CD4-positive, alpha-beta T cell treated with Interleukin-17A for 4 hours (primary cell): ENCODE data around the gene GPR68.

Experiments
- DNase-seq: peaks from one replicate; pipeline ENCODE4 v3.0.0-alpha.2; 2020; ENCODE audit warnings: mixed read lengths

The GPR68 gene

GRCh38 chr14:91244501-91244901 lies at the start of gene GPR68:
Gene GPR68 (minus strand): TSS chr14:91244704. CDS start chr14:91235050, 9,654 bp downstream.
- DNase-seq, result peak; percentile 63

GRCh38 chr14:91294153-91294552 lies 49.6 kb upstream of the GPR68 start:
- no peak for DNase-seq

- DNase-seq, result no peak
These were observed 48.8 kb upstream of the GPR68 start for GRCh38 chr14:91293281-91293680.

GRCh38 chr14:91292491-91292890 lies 48.0 kb upstream of the GPR68 start:
- DNase-seq, result no peak

GRCh38 chr14:91291786-91292405 lies 47.4 kb upstream of the GPR68 start:
- DNase-seq, result no peak

- DNase-seq, result no peak
These were observed 46.5 kb upstream of the GPR68 start for GRCh38 chr14:91290986-91291385.

GRCh38 chr14:91289464-91289863 lies 45.0 kb upstream of the GPR68 start:
- no peak for DNase-seq

GRCh38 chr14:91288876-91289275 lies 44.4 kb upstream of the GPR68 start:
- no peak for DNase-seq

- DNase-seq, result peak; percentile 89
These were observed 42.0 kb upstream of the GPR68 start for GRCh38 chr14:91286530-91286937.

GRCh38 chr14:91284791-91285548 lies 40.5 kb upstream of the GPR68 start:
- DNase-seq, result no peak

GRCh38 chr14:91284146-91284790 lies 39.8 kb upstream of the GPR68 start:
- DNase-seq, result no peak

GRCh38 chr14:91283666-91284065 lies 39.2 kb upstream of the GPR68 start:
- no peak for DNase-seq

GRCh38 chr14:91282954-91283645 lies 38.6 kb upstream of the GPR68 start:
- DNase-seq, result no peak

GRCh38 chr14:91281346-91281745 lies 36.8 kb upstream of the GPR68 start:
- DNase-seq, result no peak

GRCh38 chr14:91280129-91280528 lies 35.6 kb upstream of the GPR68 start:
- no peak for DNase-seq

- DNase-seq, result no peak
These were observed 34.9 kb upstream of the GPR68 start for GRCh38 chr14:91279354-91279753.

- no peak for DNase-seq
These were observed 33.8 kb upstream of the GPR68 start for GRCh38 chr14:91278383-91278715.

- no peak for DNase-seq
These were observed 33.3 kb upstream of the GPR68 start for GRCh38 chr14:91277546-91278382.

GRCh38 chr14:91274796-91275195 lies 30.3 kb upstream of the GPR68 start:
- no peak for DNase-seq

- DNase-seq, result no peak
These were observed 29.4 kb upstream of the GPR68 start for GRCh38 chr14:91273885-91274273.

- no peak for DNase-seq
These were observed 28.9 kb upstream of the GPR68 start for GRCh38 chr14:91273273-91273884.
